GM18858 (cell line): Measurements from ENCODE around the gene NPRL2.
A peak's percentile ranks its signal among the peaks of the same experiment; 100 is the strongest.

Experiments used
- ATAC-seq: cut with Tn5 transposase; IDR thresholded peaks from one replicate; pipeline ENCODE4 v1.9.1; 2021; ENCODE audit not compliant: unreplicated experiment

The NPRL2 gene

GRCh38 chr3:50351323-50351697, 735 bp upstream of the NPRL2 start:
- no peak for ATAC-seq

GRCh38 chr3:50350213-50350526, 405 bp downstream of the NPRL2 start:
- no peak for ATAC-seq

- ATAC-seq, result no peak
Measured at GRCh38 chr3:50347187-50347813, 3.3 kb downstream of the NPRL2 start.

DNA sequence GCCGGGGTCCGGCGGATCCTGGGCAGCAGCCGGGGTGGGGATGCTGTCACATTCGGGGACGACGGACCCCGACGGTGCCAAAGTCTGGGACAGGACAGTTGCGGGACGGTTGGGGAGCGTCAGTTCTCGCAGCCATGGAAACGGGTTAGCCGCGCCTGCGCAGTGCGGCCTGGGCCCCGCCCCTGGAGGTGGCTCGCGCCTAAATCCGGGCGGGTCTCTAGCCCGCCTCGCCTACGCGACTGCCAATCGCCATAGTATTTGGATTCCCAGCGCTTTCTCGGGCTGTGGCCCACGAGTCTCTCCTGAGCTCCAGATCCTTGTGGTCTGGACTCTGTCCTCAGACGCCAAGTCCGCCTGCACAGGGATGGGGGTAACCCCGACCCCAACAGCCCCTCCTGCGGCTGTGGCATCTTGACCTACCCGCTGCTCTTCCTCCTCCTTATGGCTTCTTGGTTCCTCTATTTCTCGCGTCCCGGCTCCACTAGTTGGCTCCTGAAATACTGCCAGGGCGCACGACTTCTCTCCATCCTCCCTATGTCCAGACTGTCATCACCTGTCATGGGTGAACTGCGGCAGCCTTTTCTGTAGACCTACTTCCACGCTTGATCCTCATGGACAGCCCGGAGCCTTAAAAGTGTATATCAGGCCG, 4.9 kb downstream of the NPRL2 start, which contains the start of gene ZMYND10:
Gene ZMYND10, minus strand, starts transcription at position 147 of the 649 bp plus-strand sequence. CDS start 153 bp downstream, outside the sequence.
- no peak for ATAC-seq

DNA sequence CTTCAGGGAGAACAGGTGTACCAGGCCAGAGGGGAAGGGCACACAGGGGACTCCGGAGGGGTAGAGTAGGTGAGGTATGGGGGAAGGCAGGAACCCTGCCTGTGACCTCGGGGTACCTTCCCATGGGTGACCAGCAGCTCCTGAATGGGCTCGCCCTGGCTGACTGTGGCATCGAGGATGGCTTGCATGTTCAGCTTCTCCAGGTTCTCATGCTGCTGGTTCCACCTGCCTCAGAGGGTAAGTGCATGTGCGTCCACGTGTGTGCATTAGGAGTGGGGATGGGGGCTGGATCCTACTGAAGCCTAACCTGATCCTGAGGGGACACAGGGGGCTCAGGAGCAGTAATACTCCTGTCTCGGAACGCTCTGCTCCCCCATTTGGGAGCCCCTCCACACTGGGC, 5.6 kb downstream of the NPRL2 start:
- ATAC-seq, result no peak

- ATAC-seq, result no peak
Measured at GRCh38 chr3:50342813-50343633, 7.6 kb downstream of the NPRL2 start.

DNA sequence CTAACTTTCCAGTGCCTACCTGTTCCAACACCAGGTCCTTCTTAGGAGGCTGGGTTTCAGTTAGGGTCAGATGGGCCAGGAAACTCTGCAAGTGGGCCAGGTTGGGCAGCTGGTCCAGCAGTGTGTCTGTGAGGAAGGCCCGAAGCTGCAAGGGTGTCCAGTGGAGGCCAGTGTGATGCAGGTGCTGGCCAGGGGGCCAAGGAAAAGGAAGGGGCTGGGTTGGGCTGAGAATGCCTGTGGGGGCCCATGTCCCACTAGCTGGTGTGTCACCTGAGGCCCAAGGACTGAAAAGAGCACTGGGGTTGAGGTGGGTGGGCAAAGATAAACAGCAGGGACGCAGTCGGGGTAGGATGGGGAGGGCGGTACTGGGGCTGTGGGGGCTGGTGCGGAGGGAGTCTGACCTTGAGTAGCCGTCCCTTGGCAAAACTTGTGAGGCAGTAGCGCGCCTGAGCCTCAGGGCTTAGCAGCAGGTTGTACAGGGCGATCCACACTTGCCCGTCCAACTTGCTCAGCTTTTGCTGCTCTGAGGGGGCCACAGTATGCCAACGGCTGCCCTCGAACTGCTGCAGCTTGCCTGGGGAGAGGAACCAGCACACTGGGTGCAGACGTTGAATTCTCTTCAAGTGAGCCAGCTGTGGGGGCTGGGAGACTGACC, 8.5 kb downstream of the NPRL2 start:
- no peak for ATAC-seq

- ATAC-seq, result no peak
Measured at GRCh38 chr3:50341537-50341936, 9.0 kb downstream of the NPRL2 start.

- ATAC-seq, result no peak
Measured at GRCh38 chr3:50340448-50341329, 9.9 kb downstream of the NPRL2 start, which contains the start of gene RASSF1. TSS of gene RASSF1 (minus strand) at chr3:50340836. CDS start at chr3:50340805, 31 bp downstream.

DNA sequence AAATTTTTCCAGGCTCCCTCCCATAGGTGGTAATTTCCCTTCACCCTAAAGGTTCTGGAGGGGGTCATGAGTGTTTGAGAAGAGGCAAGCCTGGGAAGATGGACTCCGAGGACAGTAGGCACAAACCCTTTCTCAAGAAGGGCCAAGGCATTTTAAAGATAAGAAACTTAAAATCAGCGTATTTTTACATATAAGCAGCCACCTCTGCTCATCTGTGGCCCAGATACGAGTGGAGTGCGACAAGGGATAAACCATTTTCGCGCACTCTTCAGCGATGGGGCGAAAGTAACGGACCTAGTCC, 10.5 kb downstream of the NPRL2 start:
- no peak for ATAC-seq

- ATAC-seq, result no peak
Measured at GRCh38 chr3:50339485-50340146, 11.0 kb downstream of the NPRL2 start.

DNA sequence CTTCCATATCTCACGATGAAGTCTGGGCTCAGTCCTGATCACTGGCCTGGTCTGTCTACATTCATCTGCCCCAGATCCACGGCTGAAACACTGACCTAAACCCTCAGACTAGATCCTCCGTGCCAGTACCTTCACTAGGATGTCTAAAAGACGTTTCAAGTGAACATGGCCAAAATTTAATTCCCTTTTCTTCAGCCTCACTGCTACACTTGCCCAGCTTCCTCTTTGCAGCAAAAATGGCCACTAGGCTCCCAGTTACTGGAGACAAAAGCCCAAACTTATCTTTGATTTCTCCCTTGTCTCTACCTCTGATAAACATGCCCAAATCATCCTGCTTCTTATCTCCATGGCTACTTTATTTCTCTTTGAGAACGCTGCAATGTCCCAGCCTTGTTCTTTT, 11.6 kb downstream of the NPRL2 start:
- no peak for ATAC-seq

GRCh38 chr3:50337175-50337861, 13.3 kb downstream of the NPRL2 start:
- ATAC-seq, result peak; percentile 48

DNA sequence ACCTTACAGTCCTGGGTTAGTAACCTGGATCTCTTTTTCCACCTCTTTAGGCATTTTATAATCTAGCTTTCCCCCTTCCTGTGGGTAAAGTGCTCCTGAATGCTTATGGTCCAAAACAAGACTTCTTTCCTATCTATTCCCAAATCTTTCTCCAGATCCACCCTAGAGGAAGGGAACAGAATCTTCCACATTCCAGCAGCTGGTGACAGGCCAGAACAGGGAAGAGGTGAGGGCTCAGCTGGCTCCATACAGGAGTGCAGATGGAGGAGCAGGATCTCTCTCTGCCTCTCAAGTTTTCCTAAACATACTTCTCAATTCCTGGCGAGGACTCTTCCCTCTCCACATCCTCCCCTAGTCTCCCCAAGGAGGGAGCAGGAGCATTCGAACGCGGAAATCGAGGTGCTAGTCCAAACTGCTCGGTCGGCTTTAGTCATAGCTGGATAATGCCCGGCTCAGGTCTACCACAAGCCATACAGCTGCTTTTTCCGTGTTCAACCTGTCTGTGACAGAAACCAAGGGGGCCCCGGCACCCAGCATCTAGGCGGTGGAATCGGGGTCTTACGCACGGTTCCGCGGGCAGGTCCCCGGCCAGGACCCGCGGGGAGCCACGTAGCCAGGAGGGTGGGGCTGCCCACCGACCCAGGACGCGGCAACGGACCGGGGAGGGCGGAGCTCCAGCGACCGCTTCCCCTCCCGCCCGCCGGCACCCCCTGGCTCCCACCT, 14.0 kb downstream of the NPRL2 start:
- peak; percentile 16 for ATAC-seq

DNA sequence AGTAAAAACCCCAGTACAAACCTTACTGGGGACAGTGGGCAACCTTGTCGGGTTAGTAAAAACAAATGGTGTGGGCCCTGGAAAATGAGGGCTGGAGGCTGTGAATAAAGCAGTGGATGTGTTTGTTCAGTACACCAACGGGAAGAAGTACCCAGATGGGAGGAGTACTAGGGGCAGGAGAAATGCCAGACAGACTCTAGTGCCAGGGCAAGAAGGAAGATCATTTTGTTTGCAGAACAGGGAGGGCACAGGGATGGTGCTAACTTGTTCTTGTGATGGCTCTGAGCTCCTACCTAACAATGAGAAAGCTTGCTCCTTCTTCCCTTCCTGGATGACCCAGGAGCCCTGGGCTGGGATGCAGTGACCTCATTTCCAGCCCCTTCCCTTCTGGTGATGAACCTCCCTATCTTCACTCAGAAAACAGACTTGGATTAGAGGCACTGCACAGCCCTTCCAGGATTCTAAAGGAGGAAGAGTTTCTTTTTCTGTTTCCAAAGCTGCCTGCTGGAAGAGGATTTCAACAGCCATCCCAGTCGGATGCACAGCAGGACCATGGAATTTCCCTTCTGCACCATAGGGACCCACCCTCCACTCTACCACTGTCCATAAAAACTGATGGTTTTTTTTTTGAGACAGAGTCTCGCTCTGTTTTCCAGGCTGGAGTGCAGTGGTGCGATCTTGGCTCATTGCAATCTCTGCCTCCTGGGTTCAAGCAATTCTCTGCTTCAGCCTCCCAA, 16.1 kb downstream of the NPRL2 start:
- ATAC-seq, result no peak

GRCh38 chr3:50333744-50334328, 16.7 kb downstream of the NPRL2 start:
- no peak for ATAC-seq

GRCh38 chr3:50331364-50331907, 19.1 kb downstream of the NPRL2 start:
- ATAC-seq, result no peak

DNA sequence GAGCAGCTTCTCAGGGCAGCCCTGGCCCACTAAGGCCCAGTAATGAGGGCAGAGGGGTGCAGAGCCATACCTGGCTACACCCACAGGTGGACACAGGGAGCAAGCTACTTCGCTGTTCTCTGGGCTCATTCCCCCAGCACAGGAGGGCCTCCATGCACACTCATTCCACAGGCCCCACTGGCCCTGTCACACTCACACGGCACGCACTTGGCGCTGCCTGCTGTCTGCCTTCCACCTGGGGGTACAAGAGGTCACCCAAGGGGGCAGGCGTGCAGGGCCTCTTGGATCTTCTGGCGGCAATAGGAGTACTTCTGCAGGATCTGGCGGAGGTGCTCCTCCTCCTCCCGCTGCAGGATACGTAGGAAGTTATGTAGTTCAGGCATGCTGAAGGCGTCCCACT, 20.2 kb downstream of the NPRL2 start:
- ATAC-seq, result no peak
